Activated gamma-delta T cell (primary cell): Measurements from ENCODE around the gene LARP1B.
A peak's percentile ranks its signal among the peaks of the same experiment; 100 is the strongest.
"Not testable (repeated sequence)": the region's sequence is repeated elsewhere in the genome, so short reads cannot be mapped to it uniquely, and the experiment has no call there.

Source experiments
- DNase-seq: peaks from one replicate; lab custom pipeline; 2025; lab: John Stamatoyannopoulos, UW
- total RNA-seq, 2 donors: gene quantifications; one replicate each; lab custom pipeline; 2026; lab: John Stamatoyannopoulos, UW

The LARP1B gene
- total RNA-seq, result 40.3 to 47.5 reads per million in 2 donors

GRCh38 chr4:128060699-128061565, at the start of gene LARP1B:
Gene LARP1B (plus strand): TSS chr4:128061312. CDS start chr4:128074952, 13,640 bp downstream.
- peak; percentile 82 for DNase-seq

DNA sequence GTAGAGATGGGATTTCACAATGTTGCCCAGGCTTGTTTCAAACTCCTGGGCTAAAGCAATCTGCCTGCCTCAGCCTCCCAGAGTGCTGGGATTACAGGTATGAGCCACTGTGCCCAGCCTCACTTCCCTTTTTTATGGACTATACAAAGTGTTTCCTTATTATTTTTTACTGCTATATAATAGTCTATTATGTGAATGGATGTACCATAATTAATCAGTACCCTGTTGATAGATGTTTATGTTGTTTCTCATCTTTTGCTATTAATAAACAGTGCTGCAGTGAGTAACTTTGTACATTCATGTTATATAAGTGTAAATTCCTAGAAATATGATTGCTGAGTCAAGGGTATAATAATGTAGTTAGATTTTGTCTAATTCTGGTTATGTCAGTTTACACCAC, 35.8 kb upstream of the LARP1B start:
- no peak for DNase-seq

GRCh38 chr4:128029907-128030306, 31.2 kb upstream of the LARP1B start:
- no peak for DNase-seq

DNA sequence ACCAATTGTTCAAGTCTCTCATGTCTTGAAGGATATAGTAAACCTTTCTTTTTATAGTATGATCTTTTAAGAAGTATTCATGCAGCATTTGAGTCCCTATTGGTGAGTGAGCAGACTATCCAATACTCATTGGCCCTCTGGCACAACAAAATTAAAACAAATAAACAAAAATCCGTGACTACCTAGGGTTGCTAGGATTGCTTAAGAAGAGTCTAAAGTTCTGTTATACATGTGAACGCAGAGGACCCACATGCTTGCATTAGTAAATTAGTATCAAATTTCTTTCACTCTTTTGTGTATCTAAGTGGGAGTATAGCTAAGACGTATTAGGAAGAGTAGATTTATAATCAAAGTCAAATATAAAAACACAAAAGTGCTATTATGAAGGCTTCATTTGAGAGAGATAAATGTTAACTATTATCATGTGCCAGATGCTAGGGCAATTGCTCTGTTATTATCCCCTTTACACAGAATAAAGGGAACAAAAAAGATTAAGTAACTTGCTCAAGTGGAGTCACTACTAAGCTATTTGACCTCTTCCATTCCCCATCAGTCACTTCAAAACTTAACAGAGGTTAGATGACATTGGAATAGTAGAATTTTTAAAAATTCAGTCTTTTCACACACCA, 29.2 kb upstream of the LARP1B start:
- no peak for DNase-seq

- DNase-seq, result no peak
Observed at GRCh38 chr4:128039568-128039967, 21.5 kb upstream of the LARP1B start.

- not testable (repeated sequence) for DNase-seq
Observed at GRCh38 chr4:128047019-128047418, 14.1 kb upstream of the LARP1B start.

GRCh38 chr4:128047514-128047913, 13.6 kb upstream of the LARP1B start:
- DNase-seq, result not testable (repeated sequence)

- not testable (repeated sequence) for DNase-seq
Observed at GRCh38 chr4:128051229-128051628, 9.9 kb upstream of the LARP1B start.

GRCh38 chr4:128054907-128055306, 6.2 kb upstream of the LARP1B start:
- DNase-seq, result not testable (repeated sequence)

GRCh38 chr4:128055441-128056206, 5.5 kb upstream of the LARP1B start:
- not testable (repeated sequence) for DNase-seq

GRCh38 chr4:128056396-128056795, 4.7 kb upstream of the LARP1B start:
- no peak for DNase-seq

DNA sequence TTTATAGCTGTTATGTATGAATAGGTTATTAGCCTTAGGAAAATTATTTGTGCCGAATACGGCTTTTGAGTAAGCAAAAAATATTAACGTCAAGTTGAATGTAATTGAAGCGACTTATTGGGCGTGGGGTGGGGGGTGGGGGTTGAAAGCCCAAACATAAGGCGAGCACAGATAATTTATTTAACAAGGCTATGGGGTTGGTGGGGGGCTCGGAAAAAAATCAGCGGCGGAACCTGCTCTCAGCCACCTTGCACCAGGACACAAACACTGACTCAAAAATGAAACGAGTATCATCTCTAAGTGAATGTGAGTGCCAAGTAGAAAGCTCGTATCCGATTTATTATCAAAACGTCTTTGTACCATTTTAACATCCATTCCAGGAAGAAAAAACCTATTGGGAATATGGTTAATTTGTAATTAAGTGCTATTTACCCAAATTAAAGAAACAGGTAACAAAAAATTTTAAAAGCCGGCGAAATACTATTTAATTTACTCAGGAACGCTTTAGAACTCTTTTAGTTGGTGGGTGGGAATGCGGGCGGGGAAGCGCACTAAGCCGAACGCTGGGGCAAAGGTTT, 902 bp upstream of the LARP1B start:
- DNase-seq, result no peak

GRCh38 chr4:128061566-128062536, 739 bp downstream of the LARP1B start:
- peak; percentile 54 for DNase-seq

GRCh38 chr4:128066453-128066820, 5.3 kb downstream of the LARP1B start:
- DNase-seq, result not testable (repeated sequence)

DNA sequence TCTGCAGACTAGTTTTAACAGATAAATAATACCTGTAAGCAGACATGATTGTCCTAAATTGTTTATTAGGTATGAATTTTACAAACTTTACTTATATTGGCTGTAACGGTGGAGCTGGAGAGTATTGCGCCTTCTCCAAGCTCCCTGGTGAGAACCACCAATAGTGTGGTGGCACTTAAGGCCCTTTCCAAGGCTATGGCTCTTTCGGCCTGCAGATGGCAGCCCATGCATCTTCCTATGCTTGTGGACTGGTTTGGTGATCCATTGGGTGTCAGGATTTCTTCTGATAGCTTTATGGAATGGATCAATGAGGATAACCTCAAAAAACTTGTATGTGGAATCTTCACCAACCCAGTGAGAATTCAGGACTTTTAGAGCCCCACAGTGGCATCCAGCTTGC, 7.8 kb downstream of the LARP1B start:
- DNase-seq, result no peak

DNA sequence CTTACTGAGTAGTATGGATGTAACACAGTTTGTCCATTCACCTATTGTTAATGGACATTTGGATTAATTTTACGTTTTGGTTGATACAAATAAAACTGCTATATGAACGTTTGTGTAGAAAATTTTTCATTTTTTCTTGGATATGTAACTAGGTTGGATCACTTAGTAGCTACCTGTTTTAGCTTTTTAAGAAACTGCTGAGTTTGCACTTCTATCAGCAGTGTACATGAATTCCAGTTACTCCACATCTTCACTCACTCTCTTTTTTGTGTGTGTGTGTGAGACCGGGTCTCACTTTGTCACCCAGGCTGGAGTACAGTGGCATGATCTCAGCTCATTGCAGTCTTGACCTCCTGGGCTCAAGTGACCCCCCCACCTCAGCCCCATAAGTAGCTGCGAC, 15.4 kb downstream of the LARP1B start:
- DNase-seq, result no peak

DNA sequence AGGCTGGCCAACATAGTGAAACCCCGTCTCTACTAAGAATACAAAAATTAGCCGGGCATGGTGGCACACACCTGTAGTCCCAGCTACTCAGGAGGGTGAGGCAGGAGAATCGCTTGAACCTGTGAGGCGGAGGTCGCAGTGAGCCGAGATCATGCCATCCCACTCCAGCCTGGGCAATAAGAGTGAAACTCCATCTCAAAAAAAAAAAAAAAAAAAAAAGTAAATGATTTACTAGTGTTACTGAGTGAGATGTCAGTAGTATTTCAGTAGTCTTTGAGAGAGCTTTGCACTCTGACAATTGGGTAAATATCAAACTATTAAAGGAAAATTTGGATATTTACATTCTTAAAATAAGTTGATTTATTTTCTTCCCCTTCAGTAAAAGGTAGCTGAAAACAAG, 34.2 kb downstream of the LARP1B start:
- not testable (repeated sequence) for DNase-seq

GRCh38 chr4:128107766-128108165, 46.7 kb downstream of the LARP1B start:
- DNase-seq, result no peak

- no peak for DNase-seq
Observed at GRCh38 chr4:128123036-128123435, 61.9 kb downstream of the LARP1B start.

DNA sequence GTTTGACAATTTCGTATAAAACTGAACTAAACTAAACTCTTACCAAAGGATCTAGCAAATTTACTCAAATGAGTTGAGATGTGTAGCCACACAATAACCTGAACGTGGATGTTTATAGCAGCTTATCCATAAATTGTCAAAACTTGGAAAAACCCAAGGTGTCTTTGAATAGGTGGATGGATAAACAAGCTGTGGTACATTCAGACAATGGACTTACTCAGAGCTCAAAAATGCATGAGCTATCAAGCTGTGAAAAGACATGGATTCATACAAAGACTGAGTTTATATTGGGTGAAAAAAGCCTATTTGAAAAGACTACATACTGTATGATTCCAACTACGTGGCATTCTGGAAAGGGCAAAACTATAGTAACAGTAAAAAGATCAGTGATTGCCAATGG, 69.5 kb downstream of the LARP1B start:
- no peak for DNase-seq

DNA sequence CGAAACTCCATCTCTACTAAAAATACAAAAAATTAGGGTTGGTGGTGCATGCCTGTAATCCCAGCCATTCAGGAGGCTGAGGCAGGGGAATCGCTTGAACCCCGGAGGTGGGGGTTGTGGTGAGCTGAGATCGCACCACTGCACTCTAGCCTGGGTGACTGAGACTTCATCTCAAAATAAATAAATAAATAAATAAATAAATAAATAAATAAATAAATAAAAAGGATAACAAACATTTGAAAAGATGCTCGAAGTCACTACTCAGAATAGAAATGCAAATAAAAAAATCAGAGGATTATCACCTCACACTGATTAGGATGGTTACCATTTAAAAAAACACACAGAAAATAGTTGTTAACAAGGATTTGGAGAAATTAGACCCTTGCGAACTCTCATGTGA, 73.8 kb downstream of the LARP1B start:
- no peak for DNase-seq
